ENCODE data around the gene ZKSCAN8. TPM values are rescaled to one million over a fixed set of nuclear protein-coding genes. Genes with fewer than 3 reads are reported as not detected.

The ZKSCAN8 gene
- total RNA-seq, 1 experiment from 2014 or later = 29.4 TPM

DNA sequence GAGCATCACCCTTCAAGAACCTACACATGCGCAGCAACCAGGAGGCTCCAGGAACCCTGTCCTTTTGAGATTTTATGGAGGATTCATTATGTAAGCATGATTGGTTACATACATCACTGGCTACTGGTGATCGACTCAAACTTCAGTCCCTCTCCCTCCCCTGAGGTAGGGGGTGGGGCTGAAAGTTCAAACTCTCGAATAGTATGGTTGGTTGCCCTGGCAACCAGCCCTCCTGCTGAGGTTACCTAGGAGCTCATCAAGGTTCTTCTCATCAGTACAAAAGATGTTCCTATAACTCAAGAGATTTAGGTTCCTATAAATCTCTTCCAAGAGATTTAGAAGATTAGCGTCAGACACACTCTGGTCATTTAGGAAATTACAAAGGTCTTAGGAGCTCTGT is 61.5 kb downstream of the ZKSCAN8 start:
- DNase-seq (ENCODE audit: low spot score) = no peak
- intact Hi-C loops (cut with micrococcal nuclease; ENCODE audit: unreplicated experiment) = no loop called here
- H3K9me3 ChIP-seq (ENCODE audit: low read depth, low read length, poor library complexity, severe bottlenecking) = no peaks in the 10 kb centered on the region
- H3K4me3 ChIP-seq (ENCODE audit: low read depth, low read length, poor library complexity, severe bottlenecking) = no peak overlapping the region
- no TSS peak for BruUV-seq (replicated peaks)
- ChIA-PET POLR2A (ENCODE audit: low non-redundant PET) (no interaction called here), CTCF (no interaction called here)
- TF ChIP-seq EZH2 (IDR thresholded peaks at IDR 0.05; ENCODE audit: borderline replicate concordance, low read depth, low read length, poor library complexity, severe bottlenecking) = no peak
- TF ChIP-seq, protein P1, sequence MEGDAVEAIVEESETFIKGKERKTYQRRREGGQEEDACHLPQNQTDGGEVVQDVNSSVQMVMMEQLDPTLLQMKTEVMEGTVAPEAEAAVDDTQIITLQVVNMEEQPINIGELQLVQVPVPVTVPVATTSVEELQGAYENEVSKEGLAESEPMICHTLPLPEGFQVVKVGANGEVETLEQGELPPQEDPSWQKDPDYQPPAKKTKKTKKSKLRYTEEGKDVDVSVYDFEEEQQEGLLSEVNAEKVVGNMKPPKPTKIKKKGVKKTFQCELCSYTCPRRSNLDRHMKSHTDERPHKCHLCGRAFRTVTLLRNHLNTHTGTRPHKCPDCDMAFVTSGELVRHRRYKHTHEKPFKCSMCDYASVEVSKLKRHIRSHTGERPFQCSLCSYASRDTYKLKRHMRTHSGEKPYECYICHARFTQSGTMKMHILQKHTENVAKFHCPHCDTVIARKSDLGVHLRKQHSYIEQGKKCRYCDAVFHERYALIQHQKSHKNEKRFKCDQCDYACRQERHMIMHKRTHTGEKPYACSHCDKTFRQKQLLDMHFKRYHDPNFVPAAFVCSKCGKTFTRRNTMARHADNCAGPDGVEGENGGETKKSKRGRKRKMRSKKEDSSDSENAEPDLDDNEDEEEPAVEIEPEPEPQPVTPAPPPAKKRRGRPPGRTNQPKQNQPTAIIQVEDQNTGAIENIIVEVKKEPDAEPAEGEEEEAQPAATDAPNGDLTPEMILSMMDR (conservative IDR thresholded peaks at IDR 0.05; ENCODE audit: low read depth, low read length) = no peak
- H3K27ac ChIP-seq (ENCODE audit: low read depth, low read length, poor library complexity, severe bottlenecking) = no peak overlapping the region
- H3K4me1 ChIP-seq (ENCODE audit: insufficient read depth, low read length, poor library complexity, severe bottlenecking) = peaks cover 8% of the 10 kb centered on the region
- H3K27me3 ChIP-seq (replicated peaks; ENCODE audit: insufficient read depth, low read depth, low read length, poor library complexity) = no peaks in the 10 kb centered on the region
- no peaks in the 10 kb centered on the region for H3K36me3 ChIP-seq (ENCODE audit: insufficient read depth, low read length, poor library complexity, severe bottlenecking)

DNA sequence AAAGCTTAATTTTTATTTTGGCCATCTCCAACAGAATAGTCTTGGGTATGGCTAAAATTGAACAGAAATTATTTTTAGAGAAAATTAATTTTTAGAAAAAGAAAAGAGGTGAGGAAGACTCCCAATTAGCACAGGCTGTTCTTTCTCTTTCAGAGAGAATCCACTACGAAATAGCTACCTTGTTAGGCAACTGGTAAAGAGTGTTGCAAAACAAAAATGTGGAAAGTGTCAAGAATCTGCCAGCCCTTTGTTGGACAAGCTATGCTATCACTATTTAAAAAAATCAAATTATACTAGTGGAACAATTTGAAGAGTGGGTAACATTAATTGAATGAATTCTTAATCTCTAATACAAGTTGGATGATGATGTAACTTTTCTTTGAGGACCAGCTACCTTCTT is 64.2 kb downstream of the ZKSCAN8 start:
- Histone ChIP-seq H3K4me3 (ENCODE audit: low read depth, low read length, poor library complexity, severe bottlenecking) (no peak overlapping the region), H3K27ac (ENCODE audit: low read depth, low read length, poor library complexity, severe bottlenecking) (no peak overlapping the region), H3K9me3 (ENCODE audit: low read depth, low read length, poor library complexity, severe bottlenecking) (no peaks in the 10 kb centered on the region), H3K4me1 (ENCODE audit: insufficient read depth, low read length, poor library complexity, severe bottlenecking) (peaks cover 11% of the 10 kb centered on the region), H3K36me3 (ENCODE audit: insufficient read depth, low read length, poor library complexity, severe bottlenecking) (no peaks in the 10 kb centered on the region), H3K27me3 (replicated peaks; ENCODE audit: insufficient read depth, low read depth, low read length, poor library complexity) (no peaks in the 10 kb centered on the region)
- BruUV-seq (replicated peaks) = no TSS peak
- CTCF ChIA-PET = no interaction called here
- POLR2A ChIA-PET (ENCODE audit: low non-redundant PET) = no interaction called here
- intact Hi-C loops (cut with micrococcal nuclease; ENCODE audit: unreplicated experiment) = loop anchor here (5.0 kb wide), 1 partner anchor 64 kb away; the partner anchor contains the start of gene ZKSCAN8
- DNase-seq (ENCODE audit: low spot score) = no peak
- TF ChIP-seq EZH2 (IDR thresholded peaks at IDR 0.05; ENCODE audit: borderline replicate concordance, low read depth, low read length, poor library complexity, severe bottlenecking) = no peak
- TF ChIP-seq, protein P1 (conservative IDR thresholded peaks at IDR 0.05; ENCODE audit: low read depth, low read length) = no peak

DNA sequence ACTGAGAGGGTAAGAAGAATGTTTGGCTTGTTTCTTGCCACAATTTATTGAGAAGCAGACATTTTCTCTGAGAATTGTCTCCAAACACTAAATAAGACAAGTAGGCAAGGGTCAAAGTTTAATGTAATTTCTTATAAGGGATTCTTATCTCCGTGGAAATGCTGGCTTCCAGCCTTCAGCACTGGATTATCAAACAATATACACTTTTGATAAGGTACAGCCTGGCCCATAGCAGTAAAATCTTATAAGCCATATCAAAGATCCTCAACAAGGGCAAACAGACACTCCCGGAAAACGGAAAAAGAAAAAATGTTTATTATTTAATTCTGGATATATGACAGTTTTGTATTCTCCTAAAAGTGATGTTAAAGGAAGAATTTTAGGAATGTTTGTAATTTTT is 64.8 kb downstream of the ZKSCAN8 start:
- Histone ChIP-seq H3K27ac (ENCODE audit: low read depth, low read length, poor library complexity, severe bottlenecking) (no peak overlapping the region), H3K4me3 (ENCODE audit: low read depth, low read length, poor library complexity, severe bottlenecking) (no peak overlapping the region), H3K36me3 (ENCODE audit: insufficient read depth, low read length, poor library complexity, severe bottlenecking) (no peaks in the 10 kb centered on the region), H3K9me3 (ENCODE audit: low read depth, low read length, poor library complexity, severe bottlenecking) (no peaks in the 10 kb centered on the region), H3K27me3 (replicated peaks; ENCODE audit: insufficient read depth, low read depth, low read length, poor library complexity) (no peaks in the 10 kb centered on the region), H3K4me1 (ENCODE audit: insufficient read depth, low read length, poor library complexity, severe bottlenecking) (peaks cover 11% of the 10 kb centered on the region)
- DNase-seq (ENCODE audit: low spot score) = no peak
- ChIA-PET POLR2A (ENCODE audit: low non-redundant PET) (no interaction called here), CTCF (no interaction called here)
- TF ChIP-seq, protein P1 (conservative IDR thresholded peaks at IDR 0.05; ENCODE audit: low read depth, low read length) = no peak
- TF ChIP-seq EZH2 (IDR thresholded peaks at IDR 0.05; ENCODE audit: borderline replicate concordance, low read depth, low read length, poor library complexity, severe bottlenecking) = no peak
- intact Hi-C loops (cut with micrococcal nuclease; ENCODE audit: unreplicated experiment) = loop anchor here (5.0 kb wide), 1 partner anchor 64 kb away; the partner anchor contains the start of gene ZKSCAN8
- BruUV-seq (replicated peaks) = no TSS peak
